ENCODE results near the gene TMEM109. TPM values are rescaled to one million over a fixed set of nuclear protein-coding genes. Genes with fewer than 3 reads are reported as not detected.

The TMEM109 gene
- total RNA-seq, 4 donors from 2014 or later: 107 to 132 (median 120) TPM

Other genes with a start within 250 kb of the TMEM109 start
- gene MS4A8, start 214.5 kb upstream of the TMEM109 start, total RNA-seq: not detected
- not detected for gene MS4A18, start 189.4 kb upstream of the TMEM109 start, total RNA-seq
- not detected for gene MS4A15, start 157.3 kb upstream of the TMEM109 start, total RNA-seq
- gene MS4A10, start 128.8 kb upstream of the TMEM109 start, total RNA-seq: not detected
- 10 to 100 TPM; 10.5 to 27.8 (median 18.2) TPM for gene CCDC86, start 72.0 kb upstream of the TMEM109 start, total RNA-seq
- gene PTGDR2, start 58.2 kb upstream of the TMEM109 start, total RNA-seq: 1 to 10 TPM in 1 of 4 donors, under 1 TPM in 3; 0.37 to 2.2 (median 0.58) TPM
- not detected for gene ZP1, start 46.6 kb upstream of the TMEM109 start, total RNA-seq
- gene PRPF19, start 7.6 kb upstream of the TMEM109 start, total RNA-seq: 10 to 100 TPM; 50.2 to 73.6 (median 60.5) TPM
- gene TMEM132A, start 10.3 kb downstream of the TMEM109 start, total RNA-seq: 1 to 10 TPM; 3.2 to 8.9 (median 6.5) TPM
- gene SLC15A3, start 38.0 kb downstream of the TMEM109 start, total RNA-seq: 10 to 100 TPM; 16.7 to 48.4 (median 19.5) TPM
- gene CD6, start 57.5 kb downstream of the TMEM109 start, total RNA-seq: 1 to 10 TPM in 1 of 4 donors, under 1 TPM in 2, not detected in 1; 0.15 to 2.7 (median 0.35) TPM
- under 1 TPM; 0.31 to 0.62 (median 0.44) TPM for gene CD5, start 188.3 kb downstream of the TMEM109 start, total RNA-seq
- 10 to 100 TPM; 19.1 to 41.9 (median 25.5) TPM for gene VPS37C, start 247.3 kb downstream of the TMEM109 start, total RNA-seq